HG03565 (cell line): Measurements from ENCODE around the gene ADGRL2.

Experiments used
- ATAC-seq: cut with Tn5 transposase; IDR thresholded peaks from one replicate; pipeline ENCODE4 v1.9.1; 2021; ENCODE audit warnings: mild to moderate bottlenecking, moderate library complexity; ENCODE audit not compliant: unreplicated experiment

ADGRL2 gene

GRCh38 chr1:81800695-81801650 lies at the start of gene ADGRL2:
Gene ADGRL2, plus strand, starts transcription at chr1:81800934. Its CDS starts 36,051 bp downstream, at chr1:81836985.
- no peak for ATAC-seq

- ATAC-seq = no peak
Measured at GRCh38 chr1:81752840-81753239, 47.9 kb upstream of the ADGRL2 start.

GRCh38 chr1:81754424-81754823 lies 46.3 kb upstream of the ADGRL2 start:
- ATAC-seq = no peak

GRCh38 chr1:81756872-81757271 lies 43.9 kb upstream of the ADGRL2 start:
- ATAC-seq = no peak

- ATAC-seq = no peak
Measured at GRCh38 chr1:81757398-81758020, 43.2 kb upstream of the ADGRL2 start.

GRCh38 chr1:81758181-81758580 lies 42.6 kb upstream of the ADGRL2 start:
- ATAC-seq = no peak

- no peak for ATAC-seq
Measured at GRCh38 chr1:81760477-81761097, 40.1 kb upstream of the ADGRL2 start.

GRCh38 chr1:81775510-81775909 lies 25.2 kb upstream of the ADGRL2 start:
- no peak for ATAC-seq

- no peak for ATAC-seq
Measured at GRCh38 chr1:81780705-81781454, 19.9 kb upstream of the ADGRL2 start.

GRCh38 chr1:81781749-81782148 lies 19.0 kb upstream of the ADGRL2 start:
- ATAC-seq = no peak

GRCh38 chr1:81792184-81792583 lies 8.6 kb upstream of the ADGRL2 start:
- ATAC-seq = no peak

GRCh38 chr1:81797701-81798100 lies 3.0 kb upstream of the ADGRL2 start:
- ATAC-seq = no peak

- no peak for ATAC-seq
Measured at GRCh38 chr1:81799939-81800694, 617 bp upstream of the ADGRL2 start.

- no peak for ATAC-seq
Measured at GRCh38 chr1:81801651-81802456, 1.1 kb downstream of the ADGRL2 start.

GRCh38 chr1:81802457-81802706 lies 1.6 kb downstream of the ADGRL2 start:
- ATAC-seq = no peak

- ATAC-seq = no peak
Measured at GRCh38 chr1:81802707-81803430, 2.1 kb downstream of the ADGRL2 start.

GRCh38 chr1:81803431-81804110 lies 2.8 kb downstream of the ADGRL2 start:
- ATAC-seq = no peak

GRCh38 chr1:81804312-81804711 lies 3.6 kb downstream of the ADGRL2 start:
- ATAC-seq = no peak
